ENCODE measurements around the gene LGALS7.

LGALS7 gene

DNA sequence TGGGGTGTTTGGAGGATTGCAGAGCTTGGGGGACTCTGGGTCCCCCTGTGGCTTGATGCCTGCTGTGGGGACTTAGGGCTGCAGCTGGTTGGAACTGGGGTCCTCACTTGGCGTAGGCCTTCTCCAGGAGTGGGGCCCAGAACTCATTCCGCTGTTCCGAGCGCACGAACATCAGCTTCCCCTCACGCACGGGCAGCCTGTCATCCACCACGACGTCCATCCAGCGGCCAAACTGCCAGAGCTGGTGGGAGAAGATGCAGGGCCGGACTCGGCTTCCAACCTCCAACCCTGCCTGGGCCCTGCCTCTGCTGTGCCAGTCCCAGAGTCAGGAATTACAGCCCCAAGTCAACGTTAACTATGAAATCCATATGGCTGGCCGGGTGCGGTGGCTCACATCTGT is 31.6 kb downstream of the LGALS7 start:
- no peak for TF ChIP-seq ZNF274 (IDR thresholded peaks at IDR 0.05; ENCODE audit: low read depth, low read length)
- H3K4me3 ChIP-seq (ENCODE audit: low read length) = no peak overlapping the region

DNA sequence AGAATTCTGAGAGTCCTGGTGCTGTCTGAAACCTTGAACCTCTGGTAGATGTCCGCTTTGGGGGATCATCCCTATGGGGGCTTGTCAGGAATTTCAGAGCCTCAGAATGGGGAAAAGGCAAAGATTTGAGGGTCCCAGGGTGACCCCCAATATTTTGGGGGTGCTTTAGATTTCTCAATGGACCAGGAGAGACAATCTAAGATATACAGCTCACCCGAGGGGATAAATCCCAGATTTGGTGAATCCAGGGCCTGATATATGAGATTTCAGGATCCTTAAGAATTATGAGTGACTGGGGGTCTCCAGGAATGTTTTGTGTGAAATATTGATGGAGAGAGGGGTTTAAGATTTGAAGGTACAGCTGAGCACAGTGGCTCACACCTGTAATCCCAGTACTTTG is 32.4 kb downstream of the LGALS7 start:
- H3K4me3 ChIP-seq (ENCODE audit: low read length) = no peak overlapping the region
- TF ChIP-seq ZNF274 (IDR thresholded peaks at IDR 0.05; ENCODE audit: low read depth, low read length) = no peak

- no peak for TF ChIP-seq ZNF274 (IDR thresholded peaks at IDR 0.05; ENCODE audit: low read depth, low read length)
- H3K4me3 ChIP-seq (ENCODE audit: low read length) = no peak overlapping the region
Measured at GRCh38 chr19:38740257-38740592, 33.1 kb downstream of the LGALS7 start.

GRCh38 chr19:38739440-38740256 is 33.7 kb downstream of the LGALS7 start:
- TF ChIP-seq ZNF274 (IDR thresholded peaks at IDR 0.05; ENCODE audit: low read depth, low read length) = no peak

DNA sequence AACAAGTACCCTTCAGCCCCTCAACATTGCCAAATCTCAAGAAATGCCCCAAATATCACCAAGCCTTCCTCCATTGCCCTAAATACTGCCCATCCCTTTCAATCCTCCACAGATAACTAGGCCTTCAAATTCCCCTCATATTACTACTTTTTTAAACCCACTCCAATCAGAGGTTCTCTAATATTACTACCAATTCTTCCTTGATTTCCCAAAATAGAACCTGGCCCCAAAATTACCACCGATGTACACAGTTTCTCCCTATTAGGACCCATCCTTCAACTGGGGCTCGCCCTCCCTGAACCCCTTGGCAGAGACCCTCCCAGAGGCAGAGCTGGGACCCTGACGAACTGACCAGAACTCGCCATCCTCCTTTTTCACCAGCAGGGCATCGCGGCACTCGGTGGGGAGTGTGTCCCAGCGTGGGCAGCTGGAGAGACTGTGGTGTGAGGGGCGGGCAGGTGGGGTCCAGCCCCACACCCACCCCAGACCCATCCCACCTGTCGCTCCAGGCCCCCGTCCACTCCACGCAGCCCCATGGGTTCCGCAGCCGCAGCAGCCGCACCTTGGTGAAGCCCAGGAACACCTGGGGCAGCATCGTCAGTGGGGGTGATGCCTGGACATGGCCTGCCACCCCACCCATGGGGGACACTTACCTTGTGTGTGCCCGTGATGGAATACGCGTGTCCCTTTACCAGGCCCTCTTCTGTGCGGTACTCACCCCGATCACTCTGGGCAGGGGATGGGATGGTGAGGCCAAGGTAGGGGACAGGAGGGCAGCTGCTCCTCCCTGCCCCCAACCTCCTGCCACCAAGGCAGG is 35.2 kb downstream of the LGALS7 start:
- no peak for TF ChIP-seq ZNF274 (IDR thresholded peaks at IDR 0.05; ENCODE audit: low read depth, low read length)
- H3K4me3 ChIP-seq (ENCODE audit: low read length) = no peak overlapping the region

More at GRCh38 chr19:38739440-38740256, 33.7 kb downstream of the LGALS7 start:
- H3K4me3 ChIP-seq (ENCODE audit: low read length) = no peak overlapping the region

GRCh38 chr19:38737281-38737865 is 35.9 kb downstream of the LGALS7 start:
- TF ChIP-seq ZNF274 (IDR thresholded peaks at IDR 0.05; ENCODE audit: low read depth, low read length) = no peak
- H3K4me3 ChIP-seq (ENCODE audit: low read length) = no peak overlapping the region

DNA sequence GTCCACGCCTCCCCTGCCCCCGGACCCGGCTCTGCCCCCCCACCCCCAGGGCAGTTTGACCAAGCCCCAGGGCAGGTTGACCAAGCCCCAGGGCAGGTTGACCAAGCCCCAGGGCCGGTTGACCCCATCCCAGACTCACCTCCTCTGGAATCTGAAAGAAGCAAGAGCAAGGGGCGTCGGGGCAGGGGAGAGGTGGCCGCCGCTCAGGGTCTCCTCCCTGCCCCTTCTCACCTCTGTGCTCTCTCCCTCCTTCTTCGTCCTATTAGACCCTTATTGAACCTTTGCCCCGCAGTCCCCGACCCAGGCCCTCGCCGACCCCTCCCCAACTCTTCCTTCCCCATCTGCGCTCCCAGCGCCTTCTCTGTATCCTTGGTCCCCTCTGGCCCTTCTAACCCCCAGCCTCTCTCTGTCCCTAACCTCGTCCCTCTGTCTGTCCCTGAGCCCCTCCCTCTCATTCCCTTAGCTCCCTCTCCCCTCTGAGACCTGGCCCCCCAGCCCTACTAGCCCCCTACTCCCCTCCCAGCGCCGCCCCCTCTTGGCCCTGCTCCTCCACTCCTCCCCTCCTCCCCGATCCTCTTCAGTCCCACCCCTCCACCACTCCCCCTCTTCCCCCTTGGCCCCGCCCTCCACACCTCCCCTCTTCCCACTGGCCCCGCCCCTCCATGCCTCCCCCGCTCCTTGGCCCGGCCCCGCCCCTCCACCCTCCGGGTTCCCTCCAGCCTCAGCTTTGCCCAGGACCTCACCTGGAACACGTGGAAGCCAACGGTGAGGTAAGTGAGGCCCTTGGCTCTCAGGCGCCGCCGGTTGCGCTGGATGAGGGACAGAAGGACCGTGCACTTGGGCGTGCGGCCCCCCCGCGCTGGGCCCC is 36.7 kb downstream of the LGALS7 start:
- no peak for TF ChIP-seq ZNF274 (IDR thresholded peaks at IDR 0.05; ENCODE audit: low read depth, low read length)
- H3K4me3 ChIP-seq (ENCODE audit: low read length) = peak overlapping the region; percentile 35; the same call in 1 of the 2 replicates

DNA sequence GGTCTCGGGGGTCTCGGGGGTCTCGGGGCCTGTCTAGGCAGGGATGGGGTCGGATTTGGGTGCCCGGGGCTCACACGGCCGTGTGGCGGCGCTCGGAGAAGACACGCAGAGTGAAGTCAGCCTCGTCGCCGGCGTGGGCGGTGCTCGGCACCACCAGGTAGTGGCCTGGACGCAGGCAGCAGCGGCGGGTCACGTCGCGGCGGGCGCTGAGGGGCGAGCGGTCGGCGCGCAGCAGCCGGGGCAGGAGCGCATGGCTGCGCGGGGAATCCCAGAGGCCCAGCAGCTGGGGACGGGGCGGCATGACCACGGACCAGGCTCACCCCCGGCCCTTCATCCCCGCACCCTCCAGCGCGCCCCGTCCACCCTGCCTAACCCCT is 37.3 kb downstream of the LGALS7 start:
- H3K4me3 ChIP-seq (ENCODE audit: low read length) = peak overlapping the region; percentile 35; the same call in 1 of the 2 replicates
- no peak for TF ChIP-seq ZNF274 (IDR thresholded peaks at IDR 0.05; ENCODE audit: low read depth, low read length)

- TF ChIP-seq ZNF274 (IDR thresholded peaks at IDR 0.05; ENCODE audit: low read depth, low read length) = no peak
- H3K4me3 ChIP-seq (ENCODE audit: low read length) = peak overlapping the region; percentile 51; the same call in 1 of the 2 replicates
Measured at GRCh38 chr19:38735257-38735686, 38.0 kb downstream of the LGALS7 start.

GRCh38 chr19:38734426-38735256 is 38.7 kb downstream of the LGALS7 start:
- peak overlapping the region; percentile 51; the same call in 1 of the 2 replicates for H3K4me3 ChIP-seq (ENCODE audit: low read length)
- no peak for TF ChIP-seq ZNF274 (IDR thresholded peaks at IDR 0.05; ENCODE audit: low read depth, low read length)

DNA sequence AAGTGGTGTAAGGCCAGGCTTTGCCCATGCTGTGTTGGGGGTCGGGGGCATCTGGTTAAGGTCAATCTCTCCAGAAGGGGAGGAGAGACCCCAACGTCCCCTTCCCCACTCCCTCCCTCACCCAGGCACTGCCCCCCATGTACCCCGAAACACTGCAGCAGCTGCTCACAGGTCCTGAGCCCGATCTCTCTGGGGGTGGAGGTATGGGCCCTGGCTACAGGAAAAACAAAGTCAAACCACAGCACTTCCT is 39.2 kb downstream of the LGALS7 start:
- no peak overlapping the region; the same call in 1 of the 2 replicates for H3K4me3 ChIP-seq (ENCODE audit: low read length)
- TF ChIP-seq ZNF274 (IDR thresholded peaks at IDR 0.05; ENCODE audit: low read depth, low read length) = no peak

DNA sequence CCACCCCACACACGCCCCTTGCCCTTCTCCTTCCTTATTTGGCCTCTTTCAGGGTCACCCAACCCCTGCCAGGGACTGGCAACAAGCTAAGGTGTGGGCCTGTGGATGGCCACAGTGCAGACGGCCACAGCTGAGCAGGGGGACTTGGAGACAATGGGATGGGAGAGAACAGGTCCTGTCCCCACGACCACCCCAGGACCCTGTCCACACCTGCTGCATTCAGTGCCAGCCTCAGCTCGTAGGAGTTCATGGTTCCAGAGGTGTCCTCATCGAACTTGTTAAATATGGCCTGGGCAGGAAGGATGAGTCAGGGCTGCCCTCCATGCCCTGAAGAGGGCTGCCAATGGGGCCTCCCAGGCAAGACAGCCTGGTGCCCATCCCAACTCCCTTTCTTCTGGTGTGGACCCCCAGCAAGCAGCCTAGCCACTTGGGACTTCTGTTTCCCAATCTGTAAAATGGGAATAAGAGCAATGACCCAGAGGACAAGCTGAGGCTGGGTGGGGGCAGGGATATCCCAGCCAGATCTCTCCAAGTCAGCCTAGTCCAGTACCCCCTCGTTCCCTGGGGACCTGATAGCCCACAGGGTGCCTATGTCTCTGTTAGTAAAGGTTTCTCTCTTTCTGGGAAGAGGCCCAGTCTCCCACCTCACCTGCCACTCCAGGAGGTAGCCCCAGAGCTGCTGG is 39.7 kb downstream of the LGALS7 start:
- H3K4me3 ChIP-seq (ENCODE audit: low read length) = no peak overlapping the region

GRCh38 chr19:38733241-38733492 is 40.1 kb downstream of the LGALS7 start:
- no peak overlapping the region for H3K4me3 ChIP-seq (ENCODE audit: low read length)
- TF ChIP-seq ZNF274 (IDR thresholded peaks at IDR 0.05; ENCODE audit: low read depth, low read length) = no peak

More for the DNA sequence above, 39.7 kb downstream of the LGALS7 start:
- no peak for TF ChIP-seq ZNF274 (IDR thresholded peaks at IDR 0.05; ENCODE audit: low read depth, low read length)

All from GM08714 (cell line).